H9 (cell line): ENCODE data around the gene MEGF8. TPM values are rescaled to one million over a fixed set of nuclear protein-coding genes. Genes with fewer than 3 reads are reported as not detected.

ENCODE experiments used
- DNase-seq: peaks from one replicate; pipeline ENCODE4 v3.0.0-alpha.2; 2017
- H2AFZ ChIP-seq: one replicate; pipeline ENCODE4 v1.6.1; 2013; ENCODE audit warnings: mild to moderate bottlenecking, low read length, control low read depth, moderate library complexity
- H2AK5ac ChIP-seq: 2 replicates; pipeline ENCODE4 v1.6.1; 2013; ENCODE audit warnings: low read length, control low read depth, mixed read lengths; ENCODE audit not compliant: insufficient read length
- H2BK120ac ChIP-seq: one replicate; pipeline ENCODE4 v1.6.1; 2013; ENCODE audit warnings: low read depth, mild to moderate bottlenecking, low read length, control low read depth, inconsistent platforms; ENCODE audit not compliant: poor library complexity, severe bottlenecking
- H2BK12ac ChIP-seq: 2 replicates; pipeline ENCODE4 v1.6.1; 2013; ENCODE audit warnings: low read length, control low read depth, mixed read lengths, low read depth; ENCODE audit not compliant: insufficient read length
- H2BK15ac ChIP-seq: 2 replicates; pipeline ENCODE4 v1.6.1; 2013; ENCODE audit warnings: low read depth, low read length, control low read depth
- H2BK20ac ChIP-seq: one replicate; pipeline ENCODE4 v1.6.1; 2013; ENCODE audit warnings: low read depth, mild to moderate bottlenecking, low read length, control low read depth, inconsistent platforms; ENCODE audit not compliant: poor library complexity, severe bottlenecking
- H2BK5ac ChIP-seq: 2 replicates; pipeline ENCODE4 v1.6.1; 2013; ENCODE audit warnings: low read length, control low read depth, mixed read lengths; ENCODE audit not compliant: insufficient read length
- H3K14ac ChIP-seq: 2 replicates; pipeline ENCODE4 v1.6.1; 2013; ENCODE audit warnings: low read length, control low read depth; ENCODE audit not compliant: insufficient read depth
- H3K18ac ChIP-seq: 2 replicates; pipeline ENCODE4 v1.6.1; 2013; ENCODE audit warnings: low read depth, mild to moderate bottlenecking, mixed read lengths, low read length, control low read depth; ENCODE audit not compliant: insufficient read length
- H3K23ac ChIP-seq: 2 replicates; pipeline ENCODE4 v1.6.1; 2013; ENCODE audit warnings: low read length, control low read depth, mixed read lengths, low read depth; ENCODE audit not compliant: insufficient read length
- H3K23me2 ChIP-seq: 2 replicates; pipeline ENCODE4 v1.6.1; 2013; ENCODE audit warnings: low read depth, mild to moderate bottlenecking, mixed read lengths, low read length, control low read depth; ENCODE audit not compliant: insufficient read length, poor library complexity, severe bottlenecking
- H3K27ac ChIP-seq: 2 replicates; pipeline ENCODE4 v1.5.1; 2013; ENCODE audit warnings: low read length, control low read depth, mixed read lengths, low read depth; ENCODE audit not compliant: insufficient read length
- H3K27me3 ChIP-seq: 2 replicates; pipeline ENCODE4 v1.6.1; 2013; ENCODE audit warnings: low read length, control low read depth, inconsistent platforms; ENCODE audit not compliant: insufficient read depth
- H3K4ac ChIP-seq: 2 replicates; pipeline ENCODE4 v1.6.1; 2013; ENCODE audit warnings: low read depth, mild to moderate bottlenecking, control low read depth, inconsistent platforms, low read length, moderate library complexity
- H3K4me1 ChIP-seq: 2 replicates; pipeline ENCODE4 v1.6.1; 2013; ENCODE audit warnings: low read length, control low read depth, inconsistent platforms; ENCODE audit not compliant: insufficient read depth
- H3K4me2 ChIP-seq: 2 replicates; pipeline ENCODE4 v1.6.1; 2013; ENCODE audit warnings: low read length, control low read depth, mixed read lengths; ENCODE audit not compliant: insufficient read length, insufficient read depth
- H3K56ac ChIP-seq: 2 replicates; pipeline ENCODE4 v1.6.1; 2013; ENCODE audit warnings: low read depth, mild to moderate bottlenecking, mixed read lengths, low read length, control low read depth; ENCODE audit not compliant: insufficient read length
- H3K79me1 ChIP-seq: 2 replicates; pipeline ENCODE4 v1.6.1; 2013; ENCODE audit warnings: low read depth, mild to moderate bottlenecking, moderate library complexity, low read length, control low read depth, inconsistent platforms; ENCODE audit not compliant: insufficient read depth, poor library complexity, severe bottlenecking
- H3K79me2 ChIP-seq: 2 replicates; pipeline ENCODE4 v1.6.1; 2013; ENCODE audit warnings: low read length, control low read depth, inconsistent platforms; ENCODE audit not compliant: insufficient read depth
- H3K9ac ChIP-seq: 2 replicates; pipeline ENCODE4 v1.6.1; 2013; ENCODE audit warnings: low read length, control low read depth, mixed read lengths; ENCODE audit not compliant: insufficient read length; ENCODE audit errors: extremely low read depth
- H3K9me3 ChIP-seq: one replicate; pipeline ENCODE4 v1.6.1; 2013; ENCODE audit warnings: low read depth, low read length, inconsistent platforms; ENCODE audit not compliant: control insufficient read depth
- H3T11ph ChIP-seq: one replicate; pipeline ENCODE4 v1.6.1; 2013; ENCODE audit warnings: mild to moderate bottlenecking, low read length, control low read depth, inconsistent platforms
- H4K20me1 ChIP-seq: one replicate; pipeline ENCODE4 v1.6.1; 2013; ENCODE audit not compliant: control insufficient read depth, insufficient read length, insufficient read depth
- H4K5ac ChIP-seq: 2 replicates; pipeline ENCODE4 v1.6.1; 2013; ENCODE audit warnings: low read depth, mild to moderate bottlenecking, mixed read lengths, low read length, control low read depth; ENCODE audit not compliant: insufficient read length
- H4K8ac ChIP-seq: replicated peaks from 2 replicates; pipeline ENCODE4 v1.6.1; 2013; ENCODE audit warnings: low read length, control low read depth, mixed read lengths, low read depth; ENCODE audit not compliant: insufficient read length
- H4K91ac ChIP-seq: 2 replicates; pipeline ENCODE4 v1.6.1; 2013; ENCODE audit warnings: low read depth, mild to moderate bottlenecking, moderate library complexity, mixed read lengths, low read length, control low read depth; ENCODE audit not compliant: insufficient read length
- H3K27ac Mint-ChIP-seq, 3 experiments: 2 replicates in 2 of 3; 3 replicates in 1 of 3; pipeline ENCODE4 v1.8.0; 2020 to 2021; ENCODE audit warnings: mixed read lengths in 3 of 3, mild to moderate bottlenecking in 1 of 3, moderate library complexity in 1 of 3
- H3K27me3 Mint-ChIP-seq: 2 replicates; pipeline ENCODE4 v1.8.0; 2021; ENCODE audit warnings: low read depth, mild to moderate bottlenecking, moderate library complexity, mixed read lengths
- H3K36me3 Mint-ChIP-seq, 3 experiments: 2 replicates in 2 of 3; 3 replicates in 1 of 3; pipeline ENCODE4 v1.8.0; 2020 to 2021; ENCODE audit warnings: low read depth in 3 of 3, mixed read lengths in 3 of 3; ENCODE audit not compliant: insufficient read depth in 1 of 3
- H3K4me1 Mint-ChIP-seq, 2 experiments: 2 replicates each; pipeline ENCODE4 v1.8.0; 2020; ENCODE audit warnings: mixed read lengths in 2 of 2
- H3K4me3 Mint-ChIP-seq, 2 experiments: 2 replicates in 1 of 2; 3 replicates in 1 of 2; pipeline ENCODE4 v1.8.0; 2020 to 2021; ENCODE audit warnings: mild to moderate bottlenecking in 2 of 2, mixed read lengths in 2 of 2, moderate library complexity in 1 of 2
- H3K9me3 Mint-ChIP-seq, 2 experiments: 2 replicates in 1 of 2; 3 replicates in 1 of 2; pipeline ENCODE4 v1.8.0; 2020; ENCODE audit warnings: mild to moderate bottlenecking in 2 of 2, mixed read lengths in 2 of 2, moderate library complexity in 1 of 2
- WGBS: extraction: QIAGEN DNeasy Blood & Tissue Kit; methylation state at CpG from one replicate; pipeline ENCODE4 v1.1.7; 2013; ENCODE audit warnings: missing lambda C conversion rate, low lambda C conversion rate, mixed read lengths; ENCODE audit not compliant: insufficient read length; ENCODE audit errors: extremely low coverage; 5-methylcytosine and 5-hydroxymethylcytosine counted together
- total RNA-seq: library from RNA; stranded (reverse); gene quantifications from 2 replicates; pipeline ENCODE4 v1.2.1, GENCODE V29; 2021
- TF ChIP-seq, protein P1 (sequence below): fragments of 200-600 bp; sonication (generic); conservative IDR thresholded peaks from 3 replicates; pipeline ENCODE4 v1.8.0; 2021; ENCODE audit warnings: antibody characterized with exemption, mild to moderate bottlenecking

MEGF8 gene
- total RNA-seq, 1 experiment from 2014 or later, result 28.4 TPM

DNA sequence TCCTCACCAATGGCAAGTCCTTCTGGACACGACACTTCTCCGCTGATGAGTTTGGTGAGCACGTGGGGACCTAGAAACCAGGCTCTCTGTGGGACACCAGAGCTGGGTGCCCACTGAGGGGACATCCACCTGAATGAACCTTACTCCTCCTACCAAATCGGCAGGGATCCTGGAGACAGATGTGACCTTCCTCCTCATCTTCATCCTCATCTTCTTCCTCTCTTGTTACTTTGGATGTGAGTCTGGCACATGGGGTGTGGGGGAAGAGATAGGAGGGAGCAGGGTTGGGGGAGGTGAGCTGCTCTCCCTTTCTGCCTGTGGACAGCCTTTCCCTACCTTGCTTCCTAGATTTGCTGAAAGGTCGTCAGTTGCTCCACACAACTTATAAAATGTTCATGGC lies 10.4 kb upstream of the MEGF8 start:
- H2BK15ac ChIP-seq, result no peak overlapping the region
- H3K79me2 ChIP-seq, result no peaks in the 10 kb centered on the region
- H3K23me2 ChIP-seq, result peaks cover 3% of the 10 kb centered on the region
- no peak overlapping the region for H2BK12ac ChIP-seq
- H3K14ac ChIP-seq, result no peak overlapping the region
- DNase-seq, result no peak
- H3K4me2 ChIP-seq, result no peak overlapping the region
- no peaks in the 10 kb centered on the region for H4K20me1 ChIP-seq
- H2BK20ac ChIP-seq, result no peak overlapping the region
- no peaks in the 10 kb centered on the region for H3K79me1 ChIP-seq
- no peaks in the 10 kb centered on the region for H3K9me3 ChIP-seq
- no peak overlapping the region for H3K18ac ChIP-seq
- no peak overlapping the region for H2BK5ac ChIP-seq
- TF ChIP-seq, protein P1, sequence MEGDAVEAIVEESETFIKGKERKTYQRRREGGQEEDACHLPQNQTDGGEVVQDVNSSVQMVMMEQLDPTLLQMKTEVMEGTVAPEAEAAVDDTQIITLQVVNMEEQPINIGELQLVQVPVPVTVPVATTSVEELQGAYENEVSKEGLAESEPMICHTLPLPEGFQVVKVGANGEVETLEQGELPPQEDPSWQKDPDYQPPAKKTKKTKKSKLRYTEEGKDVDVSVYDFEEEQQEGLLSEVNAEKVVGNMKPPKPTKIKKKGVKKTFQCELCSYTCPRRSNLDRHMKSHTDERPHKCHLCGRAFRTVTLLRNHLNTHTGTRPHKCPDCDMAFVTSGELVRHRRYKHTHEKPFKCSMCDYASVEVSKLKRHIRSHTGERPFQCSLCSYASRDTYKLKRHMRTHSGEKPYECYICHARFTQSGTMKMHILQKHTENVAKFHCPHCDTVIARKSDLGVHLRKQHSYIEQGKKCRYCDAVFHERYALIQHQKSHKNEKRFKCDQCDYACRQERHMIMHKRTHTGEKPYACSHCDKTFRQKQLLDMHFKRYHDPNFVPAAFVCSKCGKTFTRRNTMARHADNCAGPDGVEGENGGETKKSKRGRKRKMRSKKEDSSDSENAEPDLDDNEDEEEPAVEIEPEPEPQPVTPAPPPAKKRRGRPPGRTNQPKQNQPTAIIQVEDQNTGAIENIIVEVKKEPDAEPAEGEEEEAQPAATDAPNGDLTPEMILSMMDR, result no peak
- no peak overlapping the region for H3K56ac ChIP-seq
- H3K27ac ChIP-seq, result no peak overlapping the region
- H3T11ph ChIP-seq, result no peak overlapping the region
- H3K4ac ChIP-seq, result no peak overlapping the region
- H4K91ac ChIP-seq, result no peak overlapping the region
- H3K4me1 ChIP-seq, result no peaks in the 10 kb centered on the region
- H4K8ac ChIP-seq, result no peak overlapping the region
- Mint-ChIP-seq H3K4me3 (no peak overlapping the region), H3K9me3 (no peaks in the 10 kb centered on the region), H3K27me3 (peaks cover 61% of the 10 kb centered on the region), H3K36me3 (no peaks in the 10 kb centered on the region; a peak in 1 of 7 replicates), H3K4me1 (peaks cover 9 to 20% of the 10 kb centered on the region in 2 experiments), H3K27ac (no peak overlapping the region)
- no peak overlapping the region for H2AK5ac ChIP-seq
- peaks cover 3% of the 10 kb centered on the region; the same call in 1 of the 2 replicates for H3K27me3 ChIP-seq
- no peak overlapping the region for H2AFZ ChIP-seq
- H3K23ac ChIP-seq, result no peak overlapping the region
- no peak overlapping the region for H3K9ac ChIP-seq
- H4K5ac ChIP-seq, result no peak overlapping the region
- no CpG with 5 or more reads among the region's 5 CpGs for WGBS
- no peak overlapping the region for H2BK120ac ChIP-seq
